Activated CD4-positive, alpha-beta T cell treated with anti-CD3 and anti-CD28 coated beads, Interleukin-2, amount 50 U/mL, for 1 hour (primary cell): ENCODE results near the gene BRD1.
"Not testable (repeated sequence)": the region's sequence is repeated elsewhere in the genome, so short reads cannot be mapped to it uniquely, and the experiment has no call there.

Source experiments
- DNase-seq: peaks from one replicate; pipeline ENCODE4 v3.0.0-alpha.2; 2020

BRD1 gene

DNA sequence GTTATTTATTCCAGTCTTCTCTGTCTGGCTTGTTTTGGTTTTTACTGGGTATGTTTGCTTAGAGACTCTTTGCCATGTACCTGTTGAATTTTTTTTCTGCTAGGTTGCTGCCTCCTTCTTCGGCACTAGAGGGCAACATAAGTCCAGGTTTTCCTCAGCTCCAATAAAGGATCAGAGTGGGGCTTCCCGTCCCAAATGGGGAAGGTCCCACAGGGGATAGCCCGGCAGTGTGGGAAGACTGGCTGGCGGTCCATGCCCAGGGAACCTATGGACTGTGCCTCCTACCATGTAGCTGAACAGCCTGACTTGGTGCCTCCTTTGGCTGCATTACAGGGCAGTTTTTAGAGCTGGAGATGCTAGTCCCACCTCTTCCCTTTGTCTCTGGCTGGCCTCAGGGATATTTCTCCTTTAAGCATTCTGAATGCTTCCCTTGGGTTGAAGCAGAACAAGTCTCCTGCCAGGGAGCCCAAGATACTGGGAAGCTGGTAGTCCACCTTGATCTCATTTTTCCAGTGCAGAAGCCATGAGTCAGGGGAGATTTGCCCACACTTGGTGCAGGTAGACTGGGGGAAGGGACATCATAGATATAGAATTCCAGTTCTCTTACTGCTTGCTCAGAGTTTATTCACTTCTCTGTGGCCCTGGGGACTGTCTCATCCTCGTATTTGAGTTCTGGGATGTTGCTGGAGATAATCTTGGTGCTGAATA is 60.2 kb downstream of the BRD1 start:
- DNase-seq, result no peak

DNA sequence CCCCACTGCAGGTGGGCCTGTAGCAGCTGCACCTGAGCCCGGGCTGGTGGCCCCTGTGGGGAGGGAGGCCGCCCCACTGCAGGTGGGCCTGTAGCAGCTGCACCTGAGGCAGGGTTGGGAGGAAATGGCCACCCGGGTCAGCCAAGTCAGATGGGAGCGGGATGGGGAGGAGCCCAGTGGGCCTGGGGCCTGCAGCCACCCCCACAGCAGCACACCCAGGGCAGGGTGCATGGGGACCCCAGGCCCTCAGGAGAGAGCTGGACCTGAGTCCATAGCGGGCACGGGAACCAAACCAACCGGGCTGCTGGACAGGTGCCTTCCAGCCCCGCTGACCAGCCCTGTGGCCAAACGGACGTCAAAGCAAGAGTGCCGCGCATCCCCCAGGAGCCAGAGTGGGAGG is 61.7 kb downstream of the BRD1 start:
- DNase-seq, result no peak

DNA sequence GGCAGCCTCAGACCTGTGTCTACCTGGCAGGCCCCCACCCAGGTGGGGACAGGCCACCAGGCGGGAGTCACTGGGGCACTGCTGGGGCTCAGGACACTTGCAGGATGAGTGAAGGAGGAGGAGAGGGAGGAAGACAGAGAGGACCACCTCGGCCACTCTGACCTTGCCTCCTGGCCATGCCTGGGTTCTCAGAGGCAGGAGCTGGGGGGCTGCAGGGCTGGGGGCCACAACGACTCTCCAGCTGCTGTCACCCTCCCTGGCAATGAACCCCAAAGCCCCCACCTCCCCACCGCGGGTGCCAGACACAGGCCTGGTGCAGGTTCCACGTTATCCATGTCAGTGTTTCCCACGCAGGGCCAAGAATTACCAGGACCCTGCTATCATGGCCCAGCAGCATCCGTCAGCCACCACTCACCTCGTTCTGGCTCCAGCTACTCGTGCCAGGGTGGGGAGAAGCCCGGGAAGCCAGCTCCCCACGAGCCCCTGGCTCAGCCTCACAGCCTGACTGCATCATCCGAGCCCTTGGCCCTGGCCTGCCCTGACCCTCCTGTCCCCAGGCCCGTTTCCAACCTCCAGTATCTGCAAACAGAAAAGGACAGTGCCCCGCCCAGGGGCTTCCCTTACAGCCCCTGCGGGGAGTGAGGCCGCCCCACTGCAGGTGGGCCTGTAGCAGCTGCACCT is 62.4 kb downstream of the BRD1 start:
- DNase-seq, result no peak

- DNase-seq, result no peak
Measured at GRCh38 chr22:49764127-49764581, 63.5 kb downstream of the BRD1 start.

- no peak for DNase-seq
Measured at GRCh38 chr22:49763696-49764095, 64.0 kb downstream of the BRD1 start.

- DNase-seq, result no peak
Measured at GRCh38 chr22:49763138-49763537, 64.5 kb downstream of the BRD1 start.

DNA sequence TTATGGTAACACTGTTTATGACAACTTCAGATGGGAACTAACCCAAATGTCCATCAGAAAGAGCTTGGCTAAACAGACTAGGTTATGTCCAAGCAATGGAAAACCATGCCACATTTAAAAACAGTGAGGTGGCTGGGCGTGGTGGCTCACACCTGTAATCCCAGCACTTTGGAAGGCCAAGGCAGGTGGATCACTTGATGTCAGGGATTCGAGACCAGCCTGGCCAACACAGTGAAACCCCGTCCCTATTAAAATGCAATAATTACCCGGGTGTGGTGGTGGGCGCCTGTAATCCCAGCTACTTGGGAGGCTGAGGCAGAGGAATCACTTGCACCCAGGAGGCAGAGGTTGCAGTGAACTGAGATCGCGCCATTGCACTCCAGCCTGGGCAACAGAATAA is 65.1 kb downstream of the BRD1 start:
- DNase-seq, result not testable (repeated sequence)

- no peak for DNase-seq
Measured at GRCh38 chr22:49761836-49762235, 65.8 kb downstream of the BRD1 start.

GRCh38 chr22:49760630-49761571 is 66.8 kb downstream of the BRD1 start:
- no peak for DNase-seq

GRCh38 chr22:49760280-49760629 is 67.4 kb downstream of the BRD1 start:
- no peak for DNase-seq

DNA sequence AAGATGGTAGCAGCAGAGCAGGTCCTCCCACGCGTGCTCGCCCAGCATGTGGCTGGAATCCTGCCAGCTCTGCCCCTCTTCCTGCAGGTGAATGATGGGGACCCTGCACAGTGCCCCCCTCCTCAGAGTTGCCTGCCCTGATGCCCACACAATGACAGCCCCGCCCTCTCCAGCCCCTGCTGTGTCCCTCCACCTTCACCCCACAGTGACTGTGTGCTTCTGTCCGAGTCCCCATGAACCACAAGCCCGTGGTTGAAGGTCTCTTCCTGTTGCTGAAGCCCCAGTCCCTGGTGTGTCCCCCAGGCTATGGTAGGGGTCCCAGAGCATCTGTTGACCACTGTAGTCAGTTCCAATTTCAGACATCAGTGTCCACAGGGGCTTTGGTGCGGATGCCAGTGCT is 71.0 kb downstream of the BRD1 start:
- no peak for DNase-seq

DNA sequence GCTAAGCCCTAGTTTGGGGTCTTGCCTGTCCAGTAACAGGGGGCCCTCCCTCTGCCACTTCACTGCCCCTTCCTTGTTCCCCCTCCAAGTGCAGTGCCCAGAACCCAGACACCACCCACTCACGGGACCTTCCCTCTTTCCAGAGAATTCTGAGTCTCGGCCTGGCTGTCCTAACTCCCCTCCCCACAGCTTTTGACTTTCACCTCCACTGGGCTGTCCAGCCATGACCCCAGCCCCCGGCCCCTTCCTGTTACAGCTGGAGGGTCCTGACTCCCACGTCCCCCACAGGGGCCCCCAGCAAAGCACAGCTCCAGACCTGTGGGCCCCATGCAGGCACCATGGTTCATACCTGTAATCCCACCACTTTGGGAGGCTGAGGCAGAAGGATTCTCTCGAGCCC is 71.5 kb downstream of the BRD1 start:
- no peak for DNase-seq

- DNase-seq, result no peak
Measured at GRCh38 chr22:49755631-49756001, 72.1 kb downstream of the BRD1 start.

- no peak for DNase-seq
Measured at GRCh38 chr22:49754696-49755630, 72.7 kb downstream of the BRD1 start.

- DNase-seq, result no peak
Measured at GRCh38 chr22:49753961-49754695, 73.5 kb downstream of the BRD1 start.

DNA sequence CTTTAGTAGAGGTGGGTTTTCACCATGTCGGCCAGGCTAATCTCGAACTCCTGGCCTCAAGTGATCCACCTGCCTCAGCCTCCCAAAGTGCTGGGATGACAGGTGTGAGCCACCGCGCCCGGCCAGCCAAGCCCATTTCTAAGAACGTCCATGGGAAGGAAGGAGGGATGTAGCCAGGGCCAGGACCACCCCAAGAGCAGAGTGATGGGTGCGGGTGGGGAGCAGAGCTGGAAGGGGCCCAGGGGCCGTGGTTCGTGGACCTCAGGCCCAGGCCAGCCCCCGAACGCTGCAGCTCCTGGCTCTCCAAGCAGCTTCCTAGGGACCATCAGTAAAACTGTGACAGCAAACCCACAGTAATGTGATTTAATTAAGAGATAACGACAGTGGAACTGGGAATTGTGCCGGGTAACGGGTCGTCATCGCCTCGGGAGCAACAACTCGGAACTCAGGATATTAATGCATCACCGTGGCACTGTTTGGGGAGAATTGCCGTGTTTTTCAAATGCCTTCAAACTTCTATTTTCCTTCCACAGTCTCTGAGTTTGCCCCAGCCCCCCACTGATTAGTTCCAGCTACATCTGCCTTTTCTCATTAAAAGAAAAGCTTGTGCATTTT is 74.3 kb downstream of the BRD1 start:
- no peak for DNase-seq

GRCh38 chr22:49752598-49753091 is 75.0 kb downstream of the BRD1 start:
- DNase-seq, result no peak

DNA sequence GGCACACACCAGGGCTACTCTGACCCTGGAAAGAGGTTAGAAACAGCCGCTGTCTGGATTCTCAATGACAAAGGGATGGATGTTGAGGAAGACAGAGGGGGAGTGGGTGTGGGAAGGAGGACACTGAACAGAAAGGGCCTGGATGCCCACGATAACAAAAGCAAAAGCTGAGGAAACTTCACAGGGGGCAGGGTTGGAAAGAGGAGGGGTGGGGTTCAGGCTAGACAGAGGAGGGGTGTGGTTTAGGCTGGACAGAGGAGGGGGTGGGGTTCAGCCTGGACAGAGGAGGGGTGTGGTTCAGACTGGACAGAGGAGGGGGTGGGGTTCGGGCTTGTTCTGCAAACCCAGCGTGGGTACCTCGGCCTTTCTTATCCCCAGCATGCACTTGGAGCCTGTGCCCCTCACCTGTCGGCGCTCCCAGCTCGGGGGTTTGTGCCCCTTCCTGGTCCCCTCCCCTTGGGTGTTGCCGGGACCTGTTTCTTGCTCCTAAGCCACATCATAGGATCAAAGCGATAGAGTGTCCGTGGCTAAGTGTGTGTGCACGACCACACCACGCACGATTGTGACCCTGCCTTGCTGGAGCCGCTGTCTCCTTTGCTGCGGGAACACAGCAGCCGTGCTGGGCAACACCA is 75.6 kb downstream of the BRD1 start:
- DNase-seq, result no peak

- no peak for DNase-seq
Measured at GRCh38 chr22:49751318-49751965, 76.2 kb downstream of the BRD1 start.

GRCh38 chr22:49749885-49750510 is 77.7 kb downstream of the BRD1 start:
- DNase-seq, result no peak
